Muscle layer of duodenum (tissue), 2 donors: Measurements from ENCODE around the gene NIT1.
A peak's percentile ranks its signal among the peaks of the same experiment; 100 is the strongest.

Experiments
- H3K27ac ChIP-seq: one replicate; pipeline ENCODE4 v1.7.0; 2013; ENCODE audit warnings: mild to moderate bottlenecking, low read length
- H3K27me3 ChIP-seq: one replicate; pipeline ENCODE4 v1.7.0; 2013; ENCODE audit warnings: low read depth, mild to moderate bottlenecking, control low read depth, low read length
- H3K36me3 ChIP-seq, 2 donors: one replicate each; pipeline ENCODE4 v1.7.0; 2013; ENCODE audit warnings: low read length in 2 of 2, control low read depth in 1 of 2, mild to moderate bottlenecking in 1 of 2; ENCODE audit not compliant: insufficient read depth in 2 of 2, control insufficient read depth in 1 of 2
- H3K4me1 ChIP-seq, 2 donors: one replicate each; pipeline ENCODE4 v1.7.0; 2013; ENCODE audit warnings: low read length in 2 of 2, mild to moderate bottlenecking in 2 of 2, control low read depth in 1 of 2, moderate library complexity in 1 of 2; ENCODE audit not compliant: insufficient read depth in 2 of 2, control insufficient read depth in 1 of 2
- H3K4me3 ChIP-seq, 2 donors: one replicate each; pipeline ENCODE4 v1.7.0; 2013; ENCODE audit warnings: low read length in 2 of 2, low read depth in 1 of 2, mild to moderate bottlenecking in 1 of 2
- H3K9me3 ChIP-seq, 2 donors: one replicate each; pipeline ENCODE4 v1.7.0; 2013; ENCODE audit warnings: low read length in 2 of 2, control low read depth in 1 of 2, mild to moderate bottlenecking in 1 of 2; ENCODE audit not compliant: control insufficient read depth in 1 of 2
- donor health status: healthy.

Gene NIT1

DNA sequence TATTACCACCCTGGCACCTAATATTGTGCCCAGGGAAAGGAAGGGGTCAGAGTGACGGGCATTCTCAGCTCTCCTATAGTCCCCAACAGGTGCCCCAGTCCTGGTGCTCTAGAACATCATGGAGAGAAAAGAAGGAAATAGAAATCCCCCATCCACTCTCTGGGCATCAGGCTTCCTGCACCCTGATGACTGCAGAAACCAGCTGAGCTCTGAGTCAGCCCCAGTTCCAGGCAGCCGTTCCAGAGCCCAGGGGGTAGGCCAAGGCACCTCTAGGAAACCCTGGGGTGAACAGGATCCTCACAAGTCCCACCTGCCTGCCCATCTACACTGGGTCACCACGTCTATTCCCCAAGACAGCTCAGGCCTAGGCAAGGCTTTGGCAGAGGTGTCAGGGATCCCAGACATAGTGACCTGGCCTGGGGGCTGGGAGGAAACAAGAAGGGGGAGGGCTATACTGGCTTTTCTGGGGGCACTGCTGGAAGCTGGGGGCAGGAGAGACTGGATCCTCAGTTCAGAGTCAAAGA, 29.3 kb upstream of the NIT1 start:
- H3K27me3 ChIP-seq, result no peaks in the 10 kb centered on the region
- H3K4me3 ChIP-seq, result peak overlapping the region in 1 of 2 donors; percentile 7
- H3K9me3 ChIP-seq, result no peaks in the 10 kb centered on the region
- no peaks in the 10 kb centered on the region for H3K36me3 ChIP-seq
- H3K4me1 ChIP-seq, result no peaks in the 10 kb centered on the region
- H3K27ac ChIP-seq, result no peak overlapping the region

DNA sequence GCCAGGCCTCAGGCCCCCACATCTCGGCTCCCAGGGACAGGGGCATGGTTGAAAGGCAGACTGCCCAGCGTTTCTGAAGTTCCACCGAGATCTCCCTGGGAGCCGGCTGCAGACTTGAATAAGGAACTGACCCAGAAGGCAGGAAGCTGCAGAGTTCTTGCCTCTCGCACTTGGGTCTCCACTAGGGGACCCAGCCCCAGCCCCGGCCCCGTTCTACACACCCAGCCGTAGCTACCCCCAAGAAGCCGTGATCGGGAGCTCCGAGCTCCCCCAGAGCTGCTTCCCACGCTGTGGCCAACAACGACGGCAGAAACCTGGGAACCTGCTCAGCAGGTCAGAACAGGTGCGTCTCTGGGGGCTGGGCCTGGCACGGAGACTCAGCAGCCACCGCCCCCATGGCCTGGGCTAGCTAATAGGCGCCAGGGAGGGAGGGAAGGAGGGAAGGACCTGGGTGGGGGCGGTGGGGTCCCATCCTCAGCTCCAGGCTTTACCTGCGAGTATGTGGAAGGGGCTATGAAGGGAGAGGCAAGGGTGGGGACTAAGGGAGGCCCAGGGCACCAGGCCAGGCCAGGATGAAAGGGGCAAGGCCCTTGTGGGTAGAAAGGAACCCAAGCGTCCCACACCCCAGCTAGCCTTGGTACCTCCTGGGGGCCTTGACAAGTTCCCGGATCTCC, 28.5 kb upstream of the NIT1 start, which contains the start of gene NECTIN4:
TSS of gene NECTIN4 (minus strand) at position 308 of the 674 bp plus-strand sequence. CDS start at position 46, 262 bp downstream.
- Histone ChIP-seq H3K27me3 (no peaks in the 10 kb centered on the region), H3K4me3 (peak within 1 kb of the TSS in 1 of 2 donors; percentile 7), H3K4me1 (no peaks in the 10 kb centered on the region), H3K36me3 (no peaks in the 10 kb centered on the region), H3K27ac (no peak within 1 kb of the TSS), H3K9me3 (no peaks in the 10 kb centered on the region)

DNA sequence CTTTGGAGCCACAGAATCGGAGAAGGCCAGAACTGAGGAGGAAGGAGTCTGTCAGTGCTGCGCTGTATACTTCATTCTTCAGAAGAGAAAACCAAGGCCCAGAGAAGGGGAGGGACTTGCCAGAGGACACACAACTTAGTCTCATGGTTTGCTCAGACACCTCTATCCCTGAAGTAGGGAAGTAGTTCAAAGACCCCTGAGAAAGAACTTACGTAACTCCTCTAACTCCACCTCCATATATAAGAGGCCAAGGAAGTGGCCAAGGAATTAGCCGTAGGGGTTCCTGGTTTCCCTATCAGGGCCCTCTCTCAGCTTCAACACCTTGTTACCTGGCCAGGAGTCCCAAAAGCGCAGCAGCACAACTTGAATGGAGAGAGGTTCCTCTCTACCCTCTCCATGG, 28.0 kb upstream of the NIT1 start:
- Histone ChIP-seq H3K27me3 (no peaks in the 10 kb centered on the region), H3K27ac (no peak overlapping the region), H3K4me1 (no peaks in the 10 kb centered on the region), H3K4me3 (no peak overlapping the region), H3K36me3 (no peaks in the 10 kb centered on the region), H3K9me3 (no peaks in the 10 kb centered on the region)

DNA sequence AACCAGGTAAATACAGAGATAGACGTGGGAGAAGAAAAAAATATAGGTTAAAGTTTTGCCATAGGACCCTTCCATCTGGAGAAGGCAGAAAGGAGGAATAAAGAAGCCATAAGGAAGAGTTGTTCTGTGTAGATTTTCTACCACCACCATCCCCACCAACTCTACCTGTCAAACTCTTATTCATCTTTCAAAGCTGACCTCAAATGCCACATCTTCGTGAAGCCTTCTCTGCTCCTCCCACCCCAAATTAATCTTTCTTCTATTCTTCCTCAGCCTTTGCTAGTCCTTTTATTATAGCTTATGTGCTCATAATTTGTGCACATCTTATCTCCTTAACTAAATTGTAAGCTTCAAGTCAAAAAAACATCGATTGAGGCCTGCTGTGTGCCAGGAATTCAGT, 27.3 kb upstream of the NIT1 start:
- no peak overlapping the region for H3K27ac ChIP-seq

DNA sequence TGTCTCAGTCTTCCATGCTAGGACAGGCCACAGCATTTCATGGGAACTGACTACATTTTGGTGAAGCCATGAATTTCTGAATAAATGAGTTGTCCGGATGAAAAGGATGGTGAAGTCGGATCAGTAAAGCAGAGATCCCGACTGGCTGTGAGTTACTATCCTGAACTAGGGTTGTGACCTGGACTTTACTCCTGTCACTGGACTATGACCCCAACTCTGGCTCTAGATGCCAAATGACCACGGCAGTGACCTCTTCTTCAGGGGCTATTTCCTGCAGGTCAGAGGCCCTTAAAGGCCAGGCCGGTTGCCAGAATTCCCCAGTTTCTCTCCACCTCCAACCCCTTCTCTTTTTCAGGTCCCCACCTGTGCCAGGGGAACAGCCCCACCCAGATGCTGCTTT, 26.8 kb upstream of the NIT1 start:
- Histone ChIP-seq H3K4me1 (no peaks in the 10 kb centered on the region), H3K27ac (no peak overlapping the region), H3K27me3 (no peaks in the 10 kb centered on the region), H3K4me3 (no peak overlapping the region), H3K36me3 (no peaks in the 10 kb centered on the region), H3K9me3 (no peaks in the 10 kb centered on the region)

More for the DNA sequence above, 27.3 kb upstream of the NIT1 start:
- Histone ChIP-seq H3K9me3 (no peaks in the 10 kb centered on the region), H3K4me3 (no peak overlapping the region), H3K4me1 (no peaks in the 10 kb centered on the region), H3K27me3 (no peaks in the 10 kb centered on the region), H3K36me3 (no peaks in the 10 kb centered on the region)

DNA sequence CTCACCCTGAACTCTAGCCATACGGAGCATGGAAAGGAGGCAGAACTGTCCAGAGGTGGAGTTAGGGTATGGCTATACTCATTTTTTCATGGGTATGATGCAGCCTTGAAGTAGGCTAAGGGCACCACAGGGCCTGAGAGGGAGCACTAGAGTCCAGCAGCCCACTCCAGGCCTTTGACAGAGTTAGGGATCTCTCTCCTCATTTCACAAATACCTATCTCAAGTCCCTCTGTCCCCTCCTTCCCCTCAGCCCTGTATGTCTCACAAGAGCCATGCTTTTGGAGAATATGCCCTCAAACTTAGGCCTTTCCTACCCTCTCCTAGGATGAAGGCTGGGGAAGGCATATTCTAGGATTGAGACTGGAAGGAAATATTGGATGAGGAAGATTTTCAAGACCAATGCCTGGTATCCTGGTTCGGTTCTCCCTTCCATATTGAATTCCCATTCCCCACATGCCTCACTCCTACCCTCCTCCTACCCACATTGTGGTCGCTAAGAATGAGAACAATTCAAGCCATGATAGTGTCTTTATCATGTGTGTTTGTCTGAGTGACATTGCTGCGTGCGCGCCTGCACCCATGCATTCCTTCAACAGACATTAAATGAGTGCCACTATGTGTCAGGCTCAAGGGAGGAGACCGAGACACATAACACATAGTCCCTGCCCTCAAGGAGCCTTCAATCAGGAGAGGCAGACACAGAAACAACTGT, 26.0 kb upstream of the NIT1 start:
- Histone ChIP-seq H3K4me3 (no peak overlapping the region), H3K36me3 (no peaks in the 10 kb centered on the region), H3K9me3 (no peaks in the 10 kb centered on the region), H3K27ac (no peak overlapping the region), H3K4me1 (peaks cover 0 to 2% of the 10 kb centered on the region in 2 donors), H3K27me3 (no peaks in the 10 kb centered on the region)

DNA sequence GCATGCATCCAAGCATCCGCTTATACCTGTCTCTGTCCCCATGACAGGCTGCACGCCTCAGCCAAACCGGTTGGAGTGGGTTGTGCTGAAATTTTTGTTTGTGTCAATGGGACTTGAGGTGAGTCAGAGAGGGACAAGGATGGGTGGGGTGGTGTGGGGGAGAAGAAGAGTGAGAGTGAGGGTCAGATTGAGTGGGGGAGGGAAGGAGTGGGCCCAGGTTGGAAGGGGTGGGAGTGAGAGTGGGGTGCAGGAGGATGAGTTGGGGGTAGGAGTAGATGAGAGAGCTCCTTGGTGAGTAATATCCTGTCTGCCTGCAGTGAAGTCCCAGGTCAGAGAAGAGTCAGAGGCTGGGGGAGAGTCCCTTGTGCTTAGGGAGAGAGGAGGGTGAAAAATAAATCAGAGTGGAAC, 25.3 kb upstream of the NIT1 start:
- no peak overlapping the region for H3K4me3 ChIP-seq
- peaks cover 0 to 8% of the 10 kb centered on the region in 2 donors for H3K4me1 ChIP-seq
- H3K27ac ChIP-seq, result no peak overlapping the region
- no peaks in the 10 kb centered on the region for H3K36me3 ChIP-seq
- no peaks in the 10 kb centered on the region for H3K9me3 ChIP-seq
- no peaks in the 10 kb centered on the region for H3K27me3 ChIP-seq

DNA sequence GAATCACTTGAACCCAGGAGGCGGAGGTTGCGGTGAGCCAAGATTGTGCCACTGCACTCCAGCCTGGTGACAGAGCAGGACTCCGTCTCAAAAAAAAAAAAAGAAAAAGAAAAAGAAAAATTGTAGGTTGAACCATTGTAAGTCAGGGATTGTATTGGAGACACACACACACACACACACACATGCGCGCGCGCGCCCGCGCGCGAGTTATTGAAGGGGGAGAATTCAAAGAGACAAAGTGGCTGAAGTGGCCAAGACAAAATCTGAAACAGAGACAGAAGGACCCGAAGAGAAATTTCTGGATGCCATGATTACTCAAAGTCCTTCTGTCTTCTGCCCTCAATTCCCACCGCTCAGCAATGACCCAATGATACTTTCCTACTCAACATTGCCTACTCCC, 23.4 kb upstream of the NIT1 start:
- peaks cover 0 to 16% of the 10 kb centered on the region in 2 donors for H3K4me1 ChIP-seq
- H3K4me3 ChIP-seq, result no peak overlapping the region
- H3K27me3 ChIP-seq, result no peaks in the 10 kb centered on the region

DNA sequence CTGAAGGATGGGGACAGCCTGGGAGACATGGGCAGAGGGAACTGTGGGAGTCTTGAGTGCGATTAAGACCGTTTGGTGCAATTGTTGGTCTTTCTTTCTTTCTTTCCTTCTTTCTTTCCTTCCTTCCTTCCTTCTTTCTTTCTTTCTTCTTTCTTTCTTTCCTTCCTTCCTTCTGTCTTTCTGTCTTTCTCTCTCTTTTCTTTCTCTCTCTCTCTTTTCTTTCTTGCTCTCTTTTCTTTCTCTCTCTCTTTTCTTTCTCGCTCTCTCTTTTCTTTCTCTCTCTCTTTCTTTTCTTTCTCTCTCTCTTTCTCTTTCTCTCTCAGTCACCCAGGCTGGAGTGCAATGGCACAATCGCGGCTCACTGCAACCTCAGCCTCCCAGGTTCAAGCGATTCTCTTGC, 22.7 kb upstream of the NIT1 start:
- Histone ChIP-seq H3K4me1 (peaks cover 0 to 16% of the 10 kb centered on the region in 2 donors), H3K4me3 (no peak overlapping the region), H3K9me3 (no peaks in the 10 kb centered on the region), H3K27ac (no peak overlapping the region), H3K36me3 (peaks cover 3 to 4% of the 10 kb centered on the region in 2 donors), H3K27me3 (no peaks in the 10 kb centered on the region)

More for the DNA sequence above, 23.4 kb upstream of the NIT1 start:
- H3K36me3 ChIP-seq, result no peaks in the 10 kb centered on the region
- H3K27ac ChIP-seq, result no peak overlapping the region
- H3K9me3 ChIP-seq, result no peaks in the 10 kb centered on the region

DNA sequence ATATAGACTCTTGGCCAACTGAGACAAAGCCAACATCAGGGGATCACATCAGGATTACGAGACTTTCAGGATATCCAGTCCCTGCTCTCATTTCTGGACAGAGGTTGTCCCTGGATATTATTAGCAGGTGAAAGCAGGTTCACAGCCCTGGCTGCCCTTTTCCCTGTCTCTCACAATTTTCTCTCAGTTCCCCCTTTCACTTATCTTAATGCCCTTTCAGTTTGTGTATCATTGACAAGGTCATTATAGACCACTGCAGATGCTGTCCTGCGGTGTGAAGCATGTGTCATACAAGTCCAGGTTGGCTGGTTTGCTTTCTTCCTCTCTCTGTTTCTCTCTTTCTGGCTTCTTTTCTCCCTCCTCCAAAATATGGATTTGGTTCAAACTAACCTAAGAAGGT, 21.9 kb upstream of the NIT1 start:
- H3K4me3 ChIP-seq, result no peak overlapping the region
- no peak overlapping the region for H3K27ac ChIP-seq
- peaks cover 3 to 8% of the 10 kb centered on the region in 2 donors for H3K36me3 ChIP-seq
- H3K27me3 ChIP-seq, result no peaks in the 10 kb centered on the region
- H3K9me3 ChIP-seq, result no peaks in the 10 kb centered on the region
- peaks cover 0 to 16% of the 10 kb centered on the region in 2 donors for H3K4me1 ChIP-seq

DNA sequence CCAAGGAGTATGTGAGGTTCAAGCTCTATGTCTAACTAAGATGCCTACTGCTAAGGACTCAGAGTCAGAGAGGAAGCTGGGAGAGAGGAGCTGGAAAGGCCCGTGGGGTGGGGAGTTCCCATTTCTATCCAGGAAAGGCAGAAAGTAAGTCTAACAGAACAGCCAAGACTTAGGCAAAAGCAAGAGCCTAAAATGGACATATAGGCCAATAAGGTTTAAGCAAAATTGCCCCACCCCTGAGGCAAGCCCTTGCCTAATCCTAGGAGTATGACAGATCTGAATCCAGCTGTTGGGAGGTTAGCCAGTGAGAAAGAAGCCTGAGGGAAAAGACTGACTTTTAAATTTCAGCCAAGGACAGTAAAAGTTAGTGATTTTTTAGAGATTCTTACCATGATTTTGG, 21.4 kb upstream of the NIT1 start:
- peaks cover 5 to 12% of the 10 kb centered on the region in 2 donors for H3K36me3 ChIP-seq
- peaks cover 0 to 16% of the 10 kb centered on the region in 2 donors for H3K4me1 ChIP-seq
- H3K9me3 ChIP-seq, result no peaks in the 10 kb centered on the region
- no peaks in the 10 kb centered on the region for H3K27me3 ChIP-seq
- H3K27ac ChIP-seq, result no peak overlapping the region
- H3K4me3 ChIP-seq, result no peak overlapping the region
